Suprapubic skin (tissue), 3 donors: ENCODE results near the gene PARM1.

ENCODE experiments used
- EP300 ChIP-seq: sonication (generic); formaldehyde crosslinking; IDR thresholded peaks from one replicate; pipeline ENCODE4 v1.6.1; 2017; ENCODE audit warnings: antibody characterized with exemption
- POLR2A ChIP-seq, 2 donors: fragments of 450-650 bp; IDR thresholded peaks; one replicate each; pipeline ENCODE4 v1.6.1; 2017; ENCODE audit warnings: antibody characterized with exemption in 2 of 2, mild to moderate bottlenecking in 2 of 2, moderate library complexity in 2 of 2
- TF ChIP-seq, protein P1 (sequence below), 2 donors: fragments of 200-600 bp in 1 of 2; fragments of 450-650 bp in 1 of 2; sonication (generic) in 1 of 2; IDR thresholded peaks; one replicate each; pipeline ENCODE4 v1.5.1; 2016 to 2019; ENCODE audit warnings: antibody characterized with exemption in 2 of 2, mild to moderate bottlenecking in 1 of 2, moderate library complexity in 1 of 2

DNA sequence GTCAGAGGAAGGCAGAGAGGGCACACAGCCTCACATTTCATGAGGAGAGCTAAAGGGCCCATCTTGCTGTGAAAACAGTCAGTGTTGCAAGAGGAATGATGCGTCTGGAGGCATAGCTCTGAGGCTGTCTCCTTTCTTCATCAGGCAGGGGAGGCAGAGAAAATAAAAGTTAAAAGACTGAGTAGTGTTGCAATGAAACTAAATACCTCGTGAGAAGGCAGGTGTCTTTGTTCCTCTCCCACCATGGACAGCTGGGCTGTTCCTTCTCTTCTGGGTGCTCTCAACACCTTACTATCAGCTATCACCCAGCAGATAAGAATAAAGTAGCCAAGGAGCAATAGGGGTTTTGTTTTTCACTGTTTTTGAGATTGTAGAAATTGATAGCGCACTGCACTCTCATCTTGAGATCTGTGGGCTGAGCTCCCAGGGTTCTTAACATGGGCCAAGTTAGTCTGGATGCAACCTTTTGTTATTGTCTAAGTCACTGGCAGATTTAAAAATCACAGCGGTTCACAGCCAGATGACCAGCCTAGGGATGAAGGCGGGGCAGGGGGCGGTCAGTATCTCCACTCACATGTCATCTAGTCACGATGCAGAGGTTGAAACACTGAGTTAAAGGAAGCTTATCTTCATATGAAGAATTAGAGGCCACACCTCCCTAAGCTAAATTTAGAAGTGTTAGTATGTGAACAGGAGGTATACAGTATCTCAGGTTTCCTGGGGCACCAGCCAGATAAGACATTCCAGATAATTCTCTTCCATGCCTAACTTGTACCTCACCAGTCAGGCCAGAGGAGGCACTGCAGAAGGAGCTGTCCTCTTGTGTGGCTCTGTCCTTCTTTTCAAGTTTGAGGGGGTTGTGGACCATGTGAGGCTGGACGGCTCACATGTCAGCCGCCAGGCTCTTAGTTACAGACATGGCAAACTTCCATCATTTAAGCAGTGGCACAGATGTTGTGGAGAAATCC, 36.9 kb downstream of the PARM1 start:
- TF ChIP-seq POLR2A (IDR thresholded peaks at IDR 0.05) (no peak), EP300 (no peak)
- TF ChIP-seq, protein P1, sequence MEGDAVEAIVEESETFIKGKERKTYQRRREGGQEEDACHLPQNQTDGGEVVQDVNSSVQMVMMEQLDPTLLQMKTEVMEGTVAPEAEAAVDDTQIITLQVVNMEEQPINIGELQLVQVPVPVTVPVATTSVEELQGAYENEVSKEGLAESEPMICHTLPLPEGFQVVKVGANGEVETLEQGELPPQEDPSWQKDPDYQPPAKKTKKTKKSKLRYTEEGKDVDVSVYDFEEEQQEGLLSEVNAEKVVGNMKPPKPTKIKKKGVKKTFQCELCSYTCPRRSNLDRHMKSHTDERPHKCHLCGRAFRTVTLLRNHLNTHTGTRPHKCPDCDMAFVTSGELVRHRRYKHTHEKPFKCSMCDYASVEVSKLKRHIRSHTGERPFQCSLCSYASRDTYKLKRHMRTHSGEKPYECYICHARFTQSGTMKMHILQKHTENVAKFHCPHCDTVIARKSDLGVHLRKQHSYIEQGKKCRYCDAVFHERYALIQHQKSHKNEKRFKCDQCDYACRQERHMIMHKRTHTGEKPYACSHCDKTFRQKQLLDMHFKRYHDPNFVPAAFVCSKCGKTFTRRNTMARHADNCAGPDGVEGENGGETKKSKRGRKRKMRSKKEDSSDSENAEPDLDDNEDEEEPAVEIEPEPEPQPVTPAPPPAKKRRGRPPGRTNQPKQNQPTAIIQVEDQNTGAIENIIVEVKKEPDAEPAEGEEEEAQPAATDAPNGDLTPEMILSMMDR (IDR thresholded peaks at IDR 0.05): no peak
